GM23338 (cell line): ENCODE results near the gene MEGF9. TPM values are rescaled to one million over a fixed set of nuclear protein-coding genes. Genes with fewer than 3 reads are reported as not detected.

ENCODE experiments used
- ATAC-seq: fragments of 200-7000 bp; cut with Tn5 transposase; 3 replicates; pipeline ENCODE4 v1.9.1; 2020
- DNase-seq: peaks from one replicate; pipeline ENCODE4 v3.0.0-alpha.2; 2015; ENCODE audit warnings: low spot score
- H2AFZ ChIP-seq: fragments of 200-600 bp; sonication (generic); 2 replicates; pipeline ENCODE4 v1.8.0; 2016; ENCODE audit warnings: antibody characterized with exemption, mild to moderate bottlenecking, moderate library complexity
- H3F3A ChIP-seq: fragments of 200-600 bp; sonication (generic); replicated peaks from 2 replicates; pipeline ENCODE4 v1.8.0; 2017; ENCODE audit warnings: antibody characterized with exemption, mixed run types, low read depth
- H3K27ac ChIP-seq: fragments of 200-600 bp; sonication (generic); 2 replicates; pipeline ENCODE4 v1.6.1; 2016; ENCODE audit warnings: low read depth
- H3K27me3 ChIP-seq: fragments of 200-600 bp; sonication (generic); 2 replicates; pipeline ENCODE4 v1.8.0; 2016; ENCODE audit warnings: mild to moderate bottlenecking, mixed run types, moderate library complexity; ENCODE audit not compliant: insufficient read depth
- H3K36me3 ChIP-seq: fragments of 200-600 bp; sonication (generic); 2 replicates; pipeline ENCODE4 v1.8.0; 2016; ENCODE audit warnings: mild to moderate bottlenecking; ENCODE audit not compliant: insufficient read depth
- H3K4me1 ChIP-seq: fragments of 200-600 bp; sonication (generic); 2 replicates; pipeline ENCODE4 v1.8.0; 2016; ENCODE audit warnings: mild to moderate bottlenecking, moderate library complexity; ENCODE audit not compliant: insufficient read depth
- H3K4me2 ChIP-seq: fragments of 200-600 bp; sonication (generic); 2 replicates; pipeline ENCODE4 v1.7.1; 2017; ENCODE audit warnings: mixed run types
- H3K4me3 ChIP-seq: fragments of 200-600 bp; sonication (generic); 2 replicates; pipeline ENCODE4 v1.6.1; 2016; ENCODE audit warnings: mixed run types
- H3K79me2 ChIP-seq: fragments of 200-600 bp; sonication (generic); replicated peaks from 2 replicates; pipeline ENCODE4 v1.8.0; 2017; ENCODE audit warnings: mild to moderate bottlenecking; ENCODE audit not compliant: insufficient read depth
- H3K9me2 ChIP-seq: fragments of 200-600 bp; sonication (generic); 2 replicates; pipeline ENCODE4 v1.8.0; 2017; ENCODE audit not compliant: insufficient read depth
- H4K20me1 ChIP-seq: fragments of 200-600 bp; sonication (generic); replicated peaks from 2 replicates; pipeline ENCODE4 v1.8.0; 2017; ENCODE audit warnings: mild to moderate bottlenecking; ENCODE audit not compliant: insufficient read depth
- H3K27ac Mint-ChIP-seq: 2 replicates; pipeline ENCODE4 v1.8.0; 2020; ENCODE audit warnings: inconsistent platforms, mild to moderate bottlenecking, moderate library complexity, mixed read lengths
- H3K27me3 Mint-ChIP-seq: 3 replicates; pipeline ENCODE4 v1.8.0; 2022; ENCODE audit warnings: low read depth, mild to moderate bottlenecking, moderate library complexity, mixed read lengths, inconsistent platforms; ENCODE audit not compliant: insufficient read depth, poor library complexity
- H3K36me3 Mint-ChIP-seq: 3 replicates; pipeline ENCODE4 v1.8.0; 2021; ENCODE audit warnings: low read depth, mild to moderate bottlenecking, inconsistent platforms, moderate library complexity, mixed read lengths
- H3K4me1 Mint-ChIP-seq: 3 replicates; pipeline ENCODE4 v1.8.0; 2020; ENCODE audit warnings: mild to moderate bottlenecking, inconsistent platforms, mixed read lengths
- H3K4me3 Mint-ChIP-seq: 3 replicates; pipeline ENCODE4 v1.8.0; 2021; ENCODE audit warnings: moderate library complexity, mild to moderate bottlenecking, inconsistent platforms, mixed read lengths
- H3K9me3 Mint-ChIP-seq: 3 replicates; pipeline ENCODE4 v1.8.0; 2020; ENCODE audit warnings: moderate library complexity, mild to moderate bottlenecking, inconsistent platforms, mixed read lengths
- CREB1 ChIP-seq: fragments of 250-450 bp; sonication (Bioruptor Pico); IDR thresholded peaks from 2 replicates; pipeline ENCODE4 v1.5.0; 2020; ENCODE audit warnings: low read depth, mild to moderate bottlenecking, moderate library complexity
- JUNB ChIP-seq: IDR thresholded peaks from one replicate; pipeline ENCODE4 v1.6.1; 2016; ENCODE audit warnings: antibody characterized with exemption; ENCODE audit not compliant: unreplicated experiment
- POLR2AphosphoS5 ChIP-seq: IDR thresholded peaks from 2 replicates; pipeline ENCODE4 v1.6.1; 2016; ENCODE audit warnings: antibody characterized with exemption, low read depth
- STAT1 ChIP-seq: IDR thresholded peaks from one replicate; pipeline ENCODE4 v1.6.1; 2016; ENCODE audit warnings: antibody characterized with exemption; ENCODE audit not compliant: unreplicated experiment
- ZNF114 ChIP-seq: fragments of 250-450 bp; sonication (Bioruptor Pico); IDR thresholded peaks from 2 replicates; pipeline ENCODE4 v1.5.0; 2020; ENCODE audit warnings: mild to moderate bottlenecking, moderate library complexity
- polyA plus RNA-seq: library from polyadenylated mRNA; unstranded; fragments of >200 nt; fragmentation: Nextera tagmentation; extraction: Ambion mirVana; gene quantifications from 2 replicates; pipeline ENCODE4 v1.2.1, GENCODE V29; 2016
- total RNA-seq: library from RNA; depleted of rRNA; stranded (reverse); fragments of >200 nt; shearing (Covaris generic); gene quantifications from 2 replicates; pipeline ENCODE4 v1.2.3, GENCODE V29; 2014
- TF ChIP-seq, protein P1 (sequence below), 2 experiments: fragments of 200-600 bp in 1 of 2; sonication (generic) in 1 of 2; conservative IDR thresholded peaks; 2 replicates each; pipeline versions ENCODE4 v1.5.1 to v1.6.1; 2016 to 2017; ENCODE audit warnings: antibody characterized with exemption in 2 of 2, low read depth in 2 of 2, mild to moderate bottlenecking in 2 of 2, moderate library complexity in 1 of 2
- TF ChIP-seq, protein P2 (sequence below): IDR thresholded peaks from one replicate; pipeline ENCODE4 v1.6.1; 2018; ENCODE audit warnings: antibody characterized with exemption; ENCODE audit not compliant: unreplicated experiment

Gene MEGF9
- total and polyA plus RNA-seq, 2 experiments from 2014 or later: 0.87 to 1.6 TPM

DNA sequence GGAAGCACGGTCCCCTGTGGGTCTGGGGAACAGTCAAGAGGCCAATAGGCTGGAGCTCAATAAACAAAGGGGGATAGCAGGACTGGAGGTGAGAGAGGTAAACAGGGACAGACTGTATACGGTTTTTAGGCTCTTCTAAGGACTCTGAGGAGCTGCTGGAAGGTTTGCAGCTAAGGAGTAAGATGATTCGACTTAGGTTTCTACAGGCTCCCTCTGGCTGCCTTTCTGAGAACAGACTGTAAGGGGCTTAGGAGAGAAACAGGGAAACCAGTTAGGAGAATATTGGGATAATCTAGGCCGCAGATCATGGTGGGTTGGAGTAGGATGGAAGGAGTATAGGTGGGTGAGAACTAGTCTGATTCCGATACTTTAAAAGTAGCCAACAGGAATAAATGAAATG is 144.7 kb downstream of the MEGF9 start:
- Histone ChIP-seq H3K79me2 (peaks cover 50% of the 10 kb centered on the region), H3K9me2 (no peaks in the 10 kb centered on the region), H2AFZ (no peak overlapping the region), H3K4me3 (no peak overlapping the region), H3K4me2 (no peak overlapping the region), H3K27ac (no peak overlapping the region), H3F3A (no peaks in the 10 kb centered on the region), H3K36me3 (peaks cover 45% of the 10 kb centered on the region), H3K4me1 (no peaks in the 10 kb centered on the region), H4K20me1 (peaks cover 22% of the 10 kb centered on the region), H3K27me3 (no peaks in the 10 kb centered on the region)
- ATAC-seq (no peak), DNase-seq (no peak)
- Mint-ChIP-seq H3K36me3 (peaks cover 49% of the 10 kb centered on the region), H3K27me3 (no peaks in the 10 kb centered on the region), H3K27ac (no peak overlapping the region), H3K4me1 (no peaks in the 10 kb centered on the region), H3K9me3 (no peaks in the 10 kb centered on the region), H3K4me3 (no peak overlapping the region)
- TF ChIP-seq, protein P1, sequence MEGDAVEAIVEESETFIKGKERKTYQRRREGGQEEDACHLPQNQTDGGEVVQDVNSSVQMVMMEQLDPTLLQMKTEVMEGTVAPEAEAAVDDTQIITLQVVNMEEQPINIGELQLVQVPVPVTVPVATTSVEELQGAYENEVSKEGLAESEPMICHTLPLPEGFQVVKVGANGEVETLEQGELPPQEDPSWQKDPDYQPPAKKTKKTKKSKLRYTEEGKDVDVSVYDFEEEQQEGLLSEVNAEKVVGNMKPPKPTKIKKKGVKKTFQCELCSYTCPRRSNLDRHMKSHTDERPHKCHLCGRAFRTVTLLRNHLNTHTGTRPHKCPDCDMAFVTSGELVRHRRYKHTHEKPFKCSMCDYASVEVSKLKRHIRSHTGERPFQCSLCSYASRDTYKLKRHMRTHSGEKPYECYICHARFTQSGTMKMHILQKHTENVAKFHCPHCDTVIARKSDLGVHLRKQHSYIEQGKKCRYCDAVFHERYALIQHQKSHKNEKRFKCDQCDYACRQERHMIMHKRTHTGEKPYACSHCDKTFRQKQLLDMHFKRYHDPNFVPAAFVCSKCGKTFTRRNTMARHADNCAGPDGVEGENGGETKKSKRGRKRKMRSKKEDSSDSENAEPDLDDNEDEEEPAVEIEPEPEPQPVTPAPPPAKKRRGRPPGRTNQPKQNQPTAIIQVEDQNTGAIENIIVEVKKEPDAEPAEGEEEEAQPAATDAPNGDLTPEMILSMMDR (conservative IDR thresholded peaks at IDR 0.05; ENCODE audit: low read depth in 2 of 2): peak; percentile 10 to 22; a peak in 1 of 4 replicates
- TF ChIP-seq CREB1 (CRISPR knock-in tag): no peak

DNA sequence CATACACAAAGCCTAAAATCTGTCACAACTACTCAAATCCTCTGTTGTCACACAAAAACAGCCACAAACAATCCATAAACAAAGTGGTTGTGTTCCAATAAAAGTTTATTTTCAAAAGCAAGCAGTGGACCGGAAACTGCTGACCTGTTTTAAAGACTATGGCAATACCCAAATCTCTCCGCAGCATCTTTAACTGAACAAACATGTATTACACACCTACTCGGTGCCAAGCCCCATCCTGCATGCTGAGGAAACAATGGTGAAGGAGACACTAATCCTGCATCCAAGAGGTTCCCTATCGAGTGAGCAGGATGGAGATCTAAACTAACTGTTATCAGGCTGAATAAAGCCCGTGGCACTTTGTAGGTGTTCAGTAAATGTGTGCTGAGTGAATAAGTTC is 145.5 kb downstream of the MEGF9 start:
- Histone ChIP-seq H3K4me1 (no peaks in the 10 kb centered on the region), H3K79me2 (peaks cover 49% of the 10 kb centered on the region), H3K9me2 (no peaks in the 10 kb centered on the region), H3F3A (no peaks in the 10 kb centered on the region), H3K4me2 (no peak overlapping the region), H3K27me3 (no peaks in the 10 kb centered on the region), H3K36me3 (peaks cover 45% of the 10 kb centered on the region), H3K4me3 (no peak overlapping the region), H2AFZ (no peak overlapping the region), H4K20me1 (peaks cover 25% of the 10 kb centered on the region), H3K27ac (no peak overlapping the region)
- H3K4me3 Mint-ChIP-seq: no peak overlapping the region
- H3K27ac Mint-ChIP-seq: no peak overlapping the region
- no peaks in the 10 kb centered on the region for H3K9me3 Mint-ChIP-seq
- peaks cover 49% of the 10 kb centered on the region for H3K36me3 Mint-ChIP-seq
- ATAC-seq (no peak), DNase-seq (no peak)
- H3K4me1 Mint-ChIP-seq: no peaks in the 10 kb centered on the region
- no peak for TF ChIP-seq STAT1
- TF ChIP-seq CREB1 (CRISPR knock-in tag): no peak
- TF ChIP-seq POLR2AphosphoS5: no peak
- H3K27me3 Mint-ChIP-seq: no peaks in the 10 kb centered on the region

DNA sequence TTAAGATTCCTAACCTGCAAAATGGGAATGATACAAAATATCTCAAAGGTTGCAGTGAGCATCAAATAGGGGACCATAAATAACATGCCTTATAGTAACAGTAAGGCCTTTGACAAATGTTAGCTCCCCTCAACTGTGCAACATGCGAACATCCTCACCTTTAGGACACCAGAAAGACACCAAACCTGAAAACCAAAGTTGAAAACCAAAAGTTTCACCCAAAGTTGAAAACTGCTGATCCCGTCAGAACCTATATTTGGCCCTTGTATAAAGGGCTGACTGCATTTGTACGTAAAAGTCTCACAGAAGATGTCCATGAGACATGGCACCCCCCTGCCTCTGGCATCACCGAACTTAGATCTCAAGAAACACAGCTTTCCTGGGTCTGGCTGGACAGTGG is 146.4 kb downstream of the MEGF9 start:
- Mint-ChIP-seq H3K36me3 (peaks cover 54% of the 10 kb centered on the region), H3K27me3 (peaks cover 3% of the 10 kb centered on the region), H3K4me3 (no peak overlapping the region), H3K4me1 (no peaks in the 10 kb centered on the region), H3K27ac (no peak overlapping the region), H3K9me3 (no peaks in the 10 kb centered on the region)
- H3K36me3 ChIP-seq: peaks cover 45% of the 10 kb centered on the region
- H3K79me2 ChIP-seq: peaks cover 47% of the 10 kb centered on the region
- H3K4me1 ChIP-seq: no peaks in the 10 kb centered on the region
- no peak overlapping the region for H3K4me3 ChIP-seq
- H3K4me2 ChIP-seq: no peak overlapping the region
- H2AFZ ChIP-seq: no peak overlapping the region
- no peaks in the 10 kb centered on the region for H3K27me3 ChIP-seq
- DNase-seq (no peak), ATAC-seq (no peak)
- no peak overlapping the region for H3K27ac ChIP-seq
- H3F3A ChIP-seq: no peaks in the 10 kb centered on the region
- peaks cover 32% of the 10 kb centered on the region for H4K20me1 ChIP-seq
- H3K9me2 ChIP-seq: no peaks in the 10 kb centered on the region
- no peak for TF ChIP-seq POLR2AphosphoS5
- TF ChIP-seq JUNB: no peak
- TF ChIP-seq STAT1: no peak
- no peak for TF ChIP-seq ZNF114 (CRISPR knock-in tag)
- TF ChIP-seq, protein P2, sequence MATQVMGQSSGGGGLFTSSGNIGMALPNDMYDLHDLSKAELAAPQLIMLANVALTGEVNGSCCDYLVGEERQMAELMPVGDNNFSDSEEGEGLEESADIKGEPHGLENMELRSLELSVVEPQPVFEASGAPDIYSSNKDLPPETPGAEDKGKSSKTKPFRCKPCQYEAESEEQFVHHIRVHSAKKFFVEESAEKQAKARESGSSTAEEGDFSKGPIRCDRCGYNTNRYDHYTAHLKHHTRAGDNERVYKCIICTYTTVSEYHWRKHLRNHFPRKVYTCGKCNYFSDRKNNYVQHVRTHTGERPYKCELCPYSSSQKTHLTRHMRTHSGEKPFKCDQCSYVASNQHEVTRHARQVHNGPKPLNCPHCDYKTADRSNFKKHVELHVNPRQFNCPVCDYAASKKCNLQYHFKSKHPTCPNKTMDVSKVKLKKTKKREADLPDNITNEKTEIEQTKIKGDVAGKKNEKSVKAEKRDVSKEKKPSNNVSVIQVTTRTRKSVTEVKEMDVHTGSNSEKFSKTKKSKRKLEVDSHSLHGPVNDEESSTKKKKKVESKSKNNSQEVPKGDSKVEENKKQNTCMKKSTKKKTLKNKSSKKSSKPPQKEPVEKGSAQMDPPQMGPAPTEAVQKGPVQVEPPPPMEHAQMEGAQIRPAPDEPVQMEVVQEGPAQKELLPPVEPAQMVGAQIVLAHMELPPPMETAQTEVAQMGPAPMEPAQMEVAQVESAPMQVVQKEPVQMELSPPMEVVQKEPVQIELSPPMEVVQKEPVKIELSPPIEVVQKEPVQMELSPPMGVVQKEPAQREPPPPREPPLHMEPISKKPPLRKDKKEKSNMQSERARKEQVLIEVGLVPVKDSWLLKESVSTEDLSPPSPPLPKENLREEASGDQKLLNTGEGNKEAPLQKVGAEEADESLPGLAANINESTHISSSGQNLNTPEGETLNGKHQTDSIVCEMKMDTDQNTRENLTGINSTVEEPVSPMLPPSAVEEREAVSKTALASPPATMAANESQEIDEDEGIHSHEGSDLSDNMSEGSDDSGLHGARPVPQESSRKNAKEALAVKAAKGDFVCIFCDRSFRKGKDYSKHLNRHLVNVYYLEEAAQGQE: no peak
